CD4-positive, alpha-beta memory T cell (primary cell): ENCODE measurements around the gene MYCN. TPM values are rescaled to one million over a fixed set of nuclear protein-coding genes. Genes with fewer than 3 reads are reported as not detected.
"Not testable (repeated sequence)": the region's sequence is repeated elsewhere in the genome, so short reads cannot be mapped to it uniquely, and the experiment has no call there.

ENCODE experiments used
- CTCF ChIA-PET: fragments of 350-600 bp; sonication (Branson Sonifier 250); formaldehyde crosslinking; loops from one replicate; lab custom pipeline; 2021; ENCODE audit warnings: inconsistent platforms; ENCODE audit not compliant: partially characterized antibody; lab: Charles Lee
- POLR2A ChIA-PET: fragments of 350-600 bp; sonication (Branson Sonifier 250); formaldehyde crosslinking; loops from one replicate; lab custom pipeline; 2021; ENCODE audit not compliant: partially characterized antibody; lab: Charles Lee
- DNase-seq, 5 donors: peaks; one replicate each; pipeline versions ENCODE4 v3.0.0 to v3.0.0-alpha.2; 2020 to 2022; ENCODE audit warnings: mixed read lengths in 1 of 5
- H3K27ac ChIP-seq: one replicate; pipeline ENCODE4 v1.7.0; 2013; ENCODE audit warnings: low read depth, low read length
- H3K27me3 ChIP-seq: 2 replicates; pipeline ENCODE4 v1.7.0; 2013; ENCODE audit warnings: mild to moderate bottlenecking, low read length, moderate library complexity; ENCODE audit not compliant: insufficient read depth
- H3K36me3 ChIP-seq: 2 replicates; pipeline ENCODE4 v1.7.0; 2013; ENCODE audit warnings: mild to moderate bottlenecking, low read length, moderate library complexity; ENCODE audit not compliant: insufficient read depth
- H3K4me1 ChIP-seq: 2 replicates; pipeline ENCODE4 v1.7.0; 2013; ENCODE audit warnings: mild to moderate bottlenecking, low read length, moderate library complexity; ENCODE audit not compliant: insufficient read depth
- H3K4me3 ChIP-seq, 2 donors: one replicate each; pipeline ENCODE4 v1.7.0; 2013; ENCODE audit warnings: low read length in 2 of 2, mild to moderate bottlenecking in 1 of 2
- H3K9me3 ChIP-seq, 2 donors: one replicate each; pipeline ENCODE4 v1.7.0; 2013; ENCODE audit warnings: low read length in 2 of 2, control low read depth in 1 of 2; ENCODE audit not compliant: control insufficient read depth in 1 of 2
- H3K27ac Mint-ChIP-seq, 7 donors: one replicate each; pipeline ENCODE4 v1.8.0; 2020 to 2021; ENCODE audit warnings: mixed read lengths in 7 of 7, mild to moderate bottlenecking in 6 of 7, inconsistent platforms in 3 of 7, moderate library complexity in 3 of 7
- H3K27me3 Mint-ChIP-seq, 2 donors: one replicate each; pipeline ENCODE4 v1.8.0; 2020 to 2021; ENCODE audit warnings: mixed read lengths in 2 of 2
- H3K36me3 Mint-ChIP-seq, 2 donors: one replicate each; pipeline ENCODE4 v1.8.0; 2020 to 2021; ENCODE audit warnings: mixed read lengths in 2 of 2, inconsistent platforms in 1 of 2, mild to moderate bottlenecking in 1 of 2
- H3K4me1 Mint-ChIP-seq, 4 donors: one replicate each; pipeline ENCODE4 v1.8.0; 2020 to 2021; ENCODE audit warnings: mixed read lengths in 4 of 4, mild to moderate bottlenecking in 1 of 4
- H3K4me3 Mint-ChIP-seq, 8 donors: one replicate each; pipeline ENCODE4 v1.8.0; 2020 to 2021; ENCODE audit warnings: mixed read lengths in 8 of 8, mild to moderate bottlenecking in 7 of 8, moderate library complexity in 6 of 8, inconsistent platforms in 3 of 8
- H3K9me3 Mint-ChIP-seq, 8 donors: one replicate each; pipeline ENCODE4 v1.8.0; 2020 to 2021; ENCODE audit warnings: mixed read lengths in 8 of 8, mild to moderate bottlenecking in 5 of 8, inconsistent platforms in 3 of 8, moderate library complexity in 1 of 8
- intact Hi-C: fragments of 100-400 bp; cut with micrococcal nuclease; formaldehyde crosslinking; loops from one replicate; pipeline ENCODE4 v1.15.1; 2023
- polyA plus RNA-seq, 2 donors: library from polyadenylated mRNA; unstranded; fragments of 300-500 nt; fragmentation: Illumina TruSeq; gene quantifications; one replicate each; pipeline ENCODE4 v1.2.3, GENCODE V29; 2021
- total RNA-seq, 2 experiments: library from RNA; stranded (reverse); gene quantifications; one replicate each; pipeline ENCODE4 v1.2.3, GENCODE V29; 2021

The MYCN gene
- total and polyA plus RNA-seq, 4 experiments from 2014 or later = 0.15 TPM; not detected in 3

- H3K4me1 Mint-ChIP-seq, H3K9me3 ChIP-seq, intact Hi-C loops, CTCF ChIA-PET, POLR2A ChIA-PET, H3K4me3 Mint-ChIP-seq, DNase-seq, H3K27me3 ChIP-seq, H3K27ac ChIP-seq, H3K27me3 Mint-ChIP-seq, H3K27ac Mint-ChIP-seq, H3K4me1 ChIP-seq, H3K36me3 ChIP-seq, H3K4me3 ChIP-seq, H3K36me3 Mint-ChIP-seq: not testable (repeated sequence)
- H3K9me3 Mint-ChIP-seq = peaks cover 0 to 13% (median 5%) of the 10 kb centered on the region in 8 donors
These were observed 36.4 kb upstream of the MYCN start for GRCh38 chr2:15903910-15904309.

- H3K27me3 ChIP-seq = no peaks in the 10 kb centered on the region
These were observed 35.1 kb upstream of the MYCN start for GRCh38 chr2:15905267-15905645.

DNA sequence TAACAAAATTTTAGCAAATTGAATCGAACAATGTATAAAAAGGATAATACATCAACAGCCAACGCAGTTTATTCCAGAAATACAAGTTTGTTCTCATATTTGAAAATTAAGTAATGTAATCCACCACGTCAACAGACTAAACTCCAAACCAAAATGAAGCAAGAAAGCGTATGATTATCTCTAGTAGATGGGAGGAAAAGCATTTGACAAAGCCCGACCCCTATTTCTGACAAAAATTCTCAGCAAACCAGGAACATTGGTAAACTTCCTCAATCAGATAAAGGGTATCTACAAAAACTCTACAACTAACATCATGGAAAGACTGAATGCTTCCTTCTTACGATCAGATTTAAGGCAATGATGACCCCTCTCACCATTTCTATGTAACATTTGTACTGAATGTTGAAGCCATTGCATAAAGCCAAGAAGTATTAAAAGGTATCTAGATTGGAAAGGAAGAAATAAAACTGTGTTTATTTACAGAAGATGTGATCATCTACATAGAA is 34.3 kb upstream of the MYCN start:
- ChIA-PET POLR2A (no interaction called here), CTCF (no interaction called here)
- Mint-ChIP-seq H3K9me3 (peaks cover 0 to 6% (median 3%) of the 10 kb centered on the region in 8 donors), H3K27me3 (no peaks in the 10 kb centered on the region), H3K36me3 (no peaks in the 10 kb centered on the region), H3K27ac (no peak overlapping the region), H3K4me1 (peaks cover 0 to 2% (median 0%) of the 10 kb centered on the region in 4 donors), H3K4me3 (no peak overlapping the region)
- Histone ChIP-seq H3K9me3 (no peaks in the 10 kb centered on the region), H3K4me1 (no peaks in the 10 kb centered on the region), H3K27ac (no peak overlapping the region), H3K36me3 (no peaks in the 10 kb centered on the region), H3K27me3 (no peaks in the 10 kb centered on the region), H3K4me3 (no peak overlapping the region)
- no peak for DNase-seq
- intact Hi-C loops = no loop called here

More at GRCh38 chr2:15905267-15905645, 35.1 kb upstream of the MYCN start:
- no peaks in the 10 kb centered on the region for H3K36me3 Mint-ChIP-seq
- CTCF ChIA-PET = no interaction called here
- no peaks in the 10 kb centered on the region for H3K27me3 Mint-ChIP-seq
- no peaks in the 10 kb centered on the region for H3K9me3 ChIP-seq
- no peaks in the 10 kb centered on the region for H3K36me3 ChIP-seq
- DNase-seq = no peak
- no peak overlapping the region for H3K27ac ChIP-seq
- H3K9me3 Mint-ChIP-seq = peaks cover 0 to 6% (median 4%) of the 10 kb centered on the region in 8 donors
- no peak overlapping the region for H3K4me3 ChIP-seq
- no peak overlapping the region for H3K4me3 Mint-ChIP-seq
- POLR2A ChIA-PET = no interaction called here
- peaks cover 0 to 2% (median 0%) of the 10 kb centered on the region in 4 donors for H3K4me1 Mint-ChIP-seq
- H3K4me1 ChIP-seq = no peaks in the 10 kb centered on the region
- H3K27ac Mint-ChIP-seq = no peak overlapping the region
- intact Hi-C loops = no loop called here

GRCh38 chr2:15906778-15907177 is 33.6 kb upstream of the MYCN start:
- ChIA-PET CTCF (no interaction called here), POLR2A (no interaction called here)
- Histone ChIP-seq H3K4me1 (no peaks in the 10 kb centered on the region), H3K9me3 (no peaks in the 10 kb centered on the region), H3K27me3 (no peaks in the 10 kb centered on the region), H3K27ac (no peak overlapping the region), H3K4me3 (no peak overlapping the region), H3K36me3 (no peaks in the 10 kb centered on the region)
- Mint-ChIP-seq H3K4me1 (peaks cover 0 to 2% (median 0%) of the 10 kb centered on the region in 4 donors), H3K27me3 (no peaks in the 10 kb centered on the region), H3K9me3 (peaks cover 0 to 4% (median 0%) of the 10 kb centered on the region in 8 donors), H3K4me3 (no peak overlapping the region), H3K27ac (no peak overlapping the region), H3K36me3 (no peaks in the 10 kb centered on the region)
- DNase-seq = no peak
- intact Hi-C loops = no loop called here

DNA sequence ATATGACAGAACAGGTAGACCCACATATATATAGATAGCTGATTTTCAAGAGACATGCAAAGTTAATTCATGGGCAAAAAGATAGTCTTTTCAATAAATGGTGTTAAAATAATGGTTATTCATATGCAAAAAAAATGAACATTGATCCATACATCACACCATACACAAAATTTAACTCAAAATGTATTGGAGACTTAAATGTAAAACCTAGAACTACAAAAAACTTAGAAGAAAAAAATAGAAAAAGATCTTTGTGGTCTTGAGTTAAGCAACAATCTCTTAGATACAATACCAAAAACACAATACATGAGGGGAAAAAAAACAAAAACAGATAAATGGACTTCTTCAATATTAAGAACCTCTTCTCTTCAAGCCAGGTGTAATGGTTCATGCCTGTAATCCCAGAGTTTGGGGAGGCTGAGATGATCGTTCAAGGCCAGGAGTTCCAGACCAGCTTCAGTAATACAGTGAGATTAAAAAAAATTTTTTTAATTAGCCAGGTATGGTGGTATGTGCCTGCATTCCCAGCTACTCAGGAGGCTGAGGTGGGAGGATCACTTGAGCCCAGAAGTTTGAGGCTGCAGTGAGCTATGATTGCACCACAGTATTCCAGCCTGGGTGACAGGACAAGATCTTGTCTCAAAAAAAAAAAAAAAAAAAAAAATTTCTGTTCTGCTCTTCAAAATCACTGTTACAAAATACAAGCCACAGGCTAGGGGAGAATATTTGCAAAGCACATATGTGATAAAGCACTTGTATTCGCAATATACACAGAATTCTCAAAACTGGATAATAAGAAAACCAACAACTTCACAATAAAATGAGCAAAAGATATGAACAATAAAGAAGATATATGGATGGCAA is 32.7 kb upstream of the MYCN start:
- no peak overlapping the region for H3K4me3 ChIP-seq
- H3K4me1 Mint-ChIP-seq = peaks cover 0 to 2% (median 0%) of the 10 kb centered on the region in 4 donors
- H3K36me3 ChIP-seq = no peaks in the 10 kb centered on the region
- DNase-seq = no peak
- H3K36me3 Mint-ChIP-seq = no peaks in the 10 kb centered on the region
- POLR2A ChIA-PET = no interaction called here
- H3K4me1 ChIP-seq = no peaks in the 10 kb centered on the region
- intact Hi-C loops = no loop called here
- H3K27me3 ChIP-seq = no peaks in the 10 kb centered on the region
- CTCF ChIA-PET = no interaction called here
- H3K27me3 Mint-ChIP-seq = no peaks in the 10 kb centered on the region
- H3K9me3 ChIP-seq = no peaks in the 10 kb centered on the region
- H3K27ac ChIP-seq = no peak overlapping the region
- H3K9me3 Mint-ChIP-seq = peaks cover 0 to 4% (median 0%) of the 10 kb centered on the region in 8 donors
- H3K4me3 Mint-ChIP-seq = no peak overlapping the region
- no peak overlapping the region for H3K27ac Mint-ChIP-seq

DNA sequence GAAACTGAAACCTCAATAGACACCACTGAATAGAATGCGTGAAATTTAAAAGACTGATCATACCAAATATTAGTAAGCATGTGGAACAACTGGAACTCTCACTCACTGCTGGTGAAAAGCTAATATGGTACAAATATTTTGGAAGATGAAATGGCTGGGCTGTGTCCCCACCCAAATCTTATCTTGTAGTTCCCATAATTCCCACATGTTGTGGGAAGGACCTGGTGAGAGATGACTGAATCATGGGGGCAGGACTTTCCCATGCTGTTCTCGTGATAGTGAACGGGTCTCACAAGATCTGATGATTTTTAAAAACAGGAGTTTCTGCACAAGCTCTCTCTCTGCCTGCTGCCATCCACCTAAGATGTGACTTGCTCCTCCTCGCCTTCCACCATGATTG is 32.0 kb upstream of the MYCN start:
- Mint-ChIP-seq H3K27ac (no peak overlapping the region), H3K4me3 (no peak overlapping the region), H3K4me1 (peaks cover 0 to 2% (median 0%) of the 10 kb centered on the region in 4 donors), H3K27me3 (no peaks in the 10 kb centered on the region), H3K36me3 (no peaks in the 10 kb centered on the region), H3K9me3 (peaks cover 0 to 4% (median 0%) of the 10 kb centered on the region in 8 donors)
- Histone ChIP-seq H3K4me3 (no peak overlapping the region), H3K4me1 (no peaks in the 10 kb centered on the region), H3K27me3 (no peaks in the 10 kb centered on the region), H3K9me3 (no peaks in the 10 kb centered on the region), H3K36me3 (no peaks in the 10 kb centered on the region), H3K27ac (no peak overlapping the region)
- no peak for DNase-seq
- ChIA-PET CTCF (no interaction called here), POLR2A (no interaction called here)
- intact Hi-C loops = no loop called here

- ChIA-PET POLR2A (no interaction called here), CTCF (no interaction called here)
- peaks cover 0 to 2% (median 0%) of the 10 kb centered on the region in 4 donors for H3K4me1 Mint-ChIP-seq
- Histone ChIP-seq H3K4me1 (no peaks in the 10 kb centered on the region), H3K27ac (no peak overlapping the region), H3K4me3 (no peak overlapping the region), H3K9me3 (no peaks in the 10 kb centered on the region), H3K27me3 (no peaks in the 10 kb centered on the region), H3K36me3 (no peaks in the 10 kb centered on the region)
- DNase-seq = no peak
- intact Hi-C loops = no loop called here
- H3K27ac Mint-ChIP-seq = no peak overlapping the region
- no peaks in the 10 kb centered on the region for H3K36me3 Mint-ChIP-seq
- H3K9me3 Mint-ChIP-seq = peaks cover 0 to 3% (median 0%) of the 10 kb centered on the region in 8 donors
- H3K27me3 Mint-ChIP-seq = no peaks in the 10 kb centered on the region
- H3K4me3 Mint-ChIP-seq = no peak overlapping the region
These were observed 31.2 kb upstream of the MYCN start for GRCh38 chr2:15909157-15909556.
